Activated T-helper 9 cell treated with anti-CD3 and anti-CD28 coated beads, Interleukin-2, amount 50 U/mL, for 16 hours (primary cell): ENCODE results near the gene PHF14.
"Not testable (repeated sequence)": the region's sequence is repeated elsewhere in the genome, so short reads cannot be mapped to it uniquely, and the experiment has no call there.

Experiments used
- DNase-seq: peaks from one replicate; pipeline ENCODE4 v3.0.0-alpha.2; 2020; ENCODE audit warnings: low read depth

Gene PHF14

GRCh38 chr7:10990748-10991147, 17.1 kb downstream of the PHF14 start:
- not testable (repeated sequence) for DNase-seq

- not testable (repeated sequence) for DNase-seq
Observed at GRCh38 chr7:10995482-10996166, 22.0 kb downstream of the PHF14 start.

GRCh38 chr7:10998996-10999757, 25.5 kb downstream of the PHF14 start:
- DNase-seq, result no peak

- DNase-seq, result no peak
Observed at GRCh38 chr7:11005202-11005601, 31.5 kb downstream of the PHF14 start.

- no peak for DNase-seq
Observed at GRCh38 chr7:11006291-11006690, 32.6 kb downstream of the PHF14 start.

GRCh38 chr7:11009631-11010030, 36.0 kb downstream of the PHF14 start:
- DNase-seq, result no peak

- DNase-seq, result no peak
Observed at GRCh38 chr7:11021468-11021867, 47.8 kb downstream of the PHF14 start.

GRCh38 chr7:11026452-11027359, 53.0 kb downstream of the PHF14 start:
- no peak for DNase-seq

GRCh38 chr7:11035661-11036060, 62.0 kb downstream of the PHF14 start:
- no peak for DNase-seq

- DNase-seq, result no peak
Observed at GRCh38 chr7:11039974-11040373, 66.3 kb downstream of the PHF14 start.

- no peak for DNase-seq
Observed at GRCh38 chr7:11054033-11054432, 80.4 kb downstream of the PHF14 start.

- DNase-seq, result no peak
Observed at GRCh38 chr7:11060893-11061292, 87.2 kb downstream of the PHF14 start.

- DNase-seq, result no peak
Observed at GRCh38 chr7:11062110-11062509, 88.4 kb downstream of the PHF14 start.

GRCh38 chr7:11069591-11069990, 95.9 kb downstream of the PHF14 start:
- no peak for DNase-seq

GRCh38 chr7:11077816-11078215, 104.1 kb downstream of the PHF14 start:
- DNase-seq, result no peak

- DNase-seq, result no peak
Observed at GRCh38 chr7:11078247-11078834, 104.7 kb downstream of the PHF14 start.

- no peak for DNase-seq
Observed at GRCh38 chr7:11079907-11080306, 106.2 kb downstream of the PHF14 start.

- no peak for DNase-seq
Observed at GRCh38 chr7:11082121-11082520, 108.4 kb downstream of the PHF14 start.

GRCh38 chr7:11082552-11083213, 109.0 kb downstream of the PHF14 start:
- DNase-seq, result no peak

GRCh38 chr7:11083214-11083568, 109.5 kb downstream of the PHF14 start:
- DNase-seq, result no peak

- no peak for DNase-seq
Observed at GRCh38 chr7:11104578-11104977, 130.9 kb downstream of the PHF14 start.

- no peak for DNase-seq
Observed at GRCh38 chr7:11109659-11110058, 136.0 kb downstream of the PHF14 start.
